ENCODE measurements around the gene SMIM23. TPM values are rescaled to one million over a fixed set of nuclear protein-coding genes. Genes with fewer than 3 reads are reported as not detected.
"Not testable (repeated sequence)": the region's sequence is repeated elsewhere in the genome, so short reads cannot be mapped to it uniquely, and the experiment has no call there.

The SMIM23 gene
- total RNA-seq, 1 donor from 2014 or later, result not detected

GRCh38 chr5:171766875-171767274, 18.7 kb upstream of the SMIM23 start:
- intact Hi-C loops (cut with DNase I), result no loop called here
- no peak for DNase-seq (ENCODE audit: low spot score)

- no peak for DNase-seq (ENCODE audit: low spot score)
- intact Hi-C loops (cut with DNase I), result no loop called here
These were observed 15.5 kb upstream of the SMIM23 start for GRCh38 chr5:171770153-171770552.

DNA sequence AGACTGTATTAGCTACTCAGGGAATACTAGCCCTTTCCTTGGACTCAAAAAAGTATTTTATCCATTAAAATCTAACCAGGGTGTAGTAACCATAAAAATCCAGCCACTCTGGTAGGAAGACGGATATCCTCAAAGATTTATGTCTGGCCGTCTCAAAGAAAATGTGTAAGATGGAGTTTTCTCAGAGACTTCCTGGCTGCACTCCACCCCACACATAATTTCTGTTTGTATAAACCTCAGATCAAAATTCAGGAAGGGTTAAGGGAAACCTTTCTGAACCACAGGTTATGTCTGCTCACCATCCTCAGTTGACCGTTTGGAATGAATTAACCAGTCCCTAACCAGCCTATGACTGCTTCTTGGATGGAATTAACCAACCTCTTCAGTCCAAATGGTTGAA, 13.8 kb upstream of the SMIM23 start:
- DNase-seq (ENCODE audit: low spot score), result no peak
- intact Hi-C loops (cut with DNase I), result no loop called here

- intact Hi-C loops (cut with DNase I), result no loop called here
- no peak for DNase-seq (ENCODE audit: low spot score)
These were observed 12.5 kb upstream of the SMIM23 start for GRCh38 chr5:171773106-171773505.

GRCh38 chr5:171774418-171774817, 11.2 kb upstream of the SMIM23 start:
- no peak for DNase-seq (ENCODE audit: low spot score)
- intact Hi-C loops (cut with DNase I), result no loop called here

DNA sequence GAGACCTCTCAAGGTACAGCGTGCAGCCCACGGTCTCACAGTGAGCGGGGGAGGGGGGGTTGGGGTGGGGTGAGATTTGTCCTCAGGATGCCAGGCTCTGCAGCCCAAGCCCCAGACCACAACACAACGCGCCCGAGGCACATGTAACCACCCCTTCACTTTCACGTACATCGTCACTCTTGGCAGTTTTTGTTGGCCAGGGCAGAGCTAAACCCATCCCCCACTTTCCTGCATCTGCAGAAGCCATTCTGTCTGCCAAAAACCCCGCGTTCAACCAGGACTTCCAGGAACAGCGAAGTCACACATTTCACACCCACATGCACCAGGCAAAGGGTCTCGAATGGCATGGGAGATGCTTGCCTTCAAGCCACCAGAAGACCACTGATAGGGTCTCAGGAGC, 9.4 kb upstream of the SMIM23 start:
- intact Hi-C loops (cut with DNase I), result no loop called here
- DNase-seq (ENCODE audit: low spot score), result no peak

DNA sequence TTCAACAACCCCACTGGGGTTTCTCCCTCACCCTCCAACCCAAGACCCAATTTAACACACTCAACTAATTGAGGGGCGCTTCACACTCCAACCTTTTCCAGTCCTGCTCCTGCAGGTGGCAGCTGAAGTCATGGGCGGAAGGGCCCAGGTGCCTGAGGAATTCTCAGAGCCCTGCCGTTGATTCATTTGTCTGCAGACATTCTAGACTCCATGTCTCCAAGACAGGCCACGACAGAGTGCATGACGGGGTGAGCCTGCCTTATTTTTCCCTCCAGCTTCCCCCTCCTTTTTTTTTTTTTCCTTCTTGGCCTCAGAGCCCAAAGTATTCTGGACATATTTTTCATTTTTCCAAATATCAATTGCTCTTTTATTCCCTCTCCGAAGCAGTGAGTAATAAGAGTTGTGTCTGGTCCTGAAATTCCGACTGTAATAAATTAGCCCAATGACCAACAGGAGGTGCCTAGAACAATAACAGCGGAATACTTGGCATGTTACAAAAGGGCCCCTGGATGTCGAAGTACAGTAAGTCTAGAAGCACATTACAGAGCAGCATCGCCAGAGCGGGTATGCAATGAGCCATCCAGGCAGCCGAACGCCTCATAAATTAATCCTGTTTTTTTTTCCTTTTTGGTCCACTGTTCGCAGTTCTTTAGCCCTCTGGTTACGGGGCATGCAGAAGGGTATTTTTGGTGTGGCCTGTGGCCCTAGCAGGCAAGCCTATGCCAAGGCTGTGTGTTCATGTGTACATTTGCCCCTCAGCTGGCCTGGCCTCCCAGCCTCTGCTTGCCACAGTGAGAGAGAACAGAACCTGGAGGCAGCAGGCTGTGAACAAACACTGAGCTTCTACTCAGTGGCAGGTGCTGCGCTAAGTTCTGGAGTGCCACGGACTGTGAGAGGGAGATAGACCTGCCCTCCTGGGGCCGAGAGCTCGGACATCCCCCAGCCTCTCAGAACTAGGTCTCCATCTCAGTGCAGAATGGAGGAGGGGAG, 8.6 kb upstream of the SMIM23 start:
- intact Hi-C loops (cut with DNase I), result no loop called here
- no peak for DNase-seq (ENCODE audit: low spot score)

GRCh38 chr5:171781744-171782143, 3.9 kb upstream of the SMIM23 start:
- intact Hi-C loops (cut with DNase I); DNase-seq (ENCODE audit: low spot score): not testable (repeated sequence)

DNA sequence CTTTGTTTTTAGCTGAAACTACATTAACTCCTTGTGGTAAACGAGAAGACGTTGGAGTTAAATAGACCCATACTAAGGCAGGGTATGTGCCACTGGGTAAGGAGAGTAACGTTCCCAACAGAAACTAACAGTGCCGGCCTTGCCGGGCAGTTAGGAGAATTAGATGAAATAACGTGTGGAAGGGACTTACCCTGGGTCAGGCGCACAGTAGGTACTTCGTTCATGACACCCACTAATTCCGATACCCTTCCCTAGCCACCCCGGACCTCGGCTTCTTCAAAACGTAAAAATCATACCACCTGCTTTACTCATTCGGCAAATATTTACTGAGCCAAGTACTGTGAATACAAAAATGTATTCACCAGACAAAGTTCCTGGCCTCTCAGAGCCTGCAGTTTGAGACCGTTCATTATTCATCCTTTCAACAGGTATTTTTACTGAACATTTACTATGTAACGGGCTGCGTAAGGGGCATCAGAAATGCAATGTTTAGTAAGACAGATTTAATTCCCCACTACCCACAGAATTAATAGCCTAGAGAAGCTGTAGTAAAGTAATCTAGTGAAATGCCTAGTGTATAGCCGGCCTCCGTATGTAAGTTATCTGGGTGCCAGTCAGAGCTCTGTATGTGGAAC, 3.2 kb upstream of the SMIM23 start:
- intact Hi-C loops (cut with DNase I), result no loop called here
- no peak for DNase-seq (ENCODE audit: low spot score)

GRCh38 chr5:171783051-171783450, 2.6 kb upstream of the SMIM23 start:
- no peak for DNase-seq (ENCODE audit: low spot score)
- intact Hi-C loops (cut with DNase I), result no loop called here

- no peak for DNase-seq (ENCODE audit: low spot score)
- intact Hi-C loops (cut with DNase I), result no loop called here
These were observed 3.7 kb downstream of the SMIM23 start for GRCh38 chr5:171789353-171789752.

GRCh38 chr5:171790408-171790807, 4.8 kb downstream of the SMIM23 start:
- intact Hi-C loops (cut with DNase I), result no loop called here
- DNase-seq (ENCODE audit: low spot score), result no peak

GRCh38 chr5:171794470-171794960, 8.9 kb downstream of the SMIM23 start:
- DNase-seq (ENCODE audit: low spot score), result no peak
- intact Hi-C loops (cut with DNase I), result no loop called here

DNA sequence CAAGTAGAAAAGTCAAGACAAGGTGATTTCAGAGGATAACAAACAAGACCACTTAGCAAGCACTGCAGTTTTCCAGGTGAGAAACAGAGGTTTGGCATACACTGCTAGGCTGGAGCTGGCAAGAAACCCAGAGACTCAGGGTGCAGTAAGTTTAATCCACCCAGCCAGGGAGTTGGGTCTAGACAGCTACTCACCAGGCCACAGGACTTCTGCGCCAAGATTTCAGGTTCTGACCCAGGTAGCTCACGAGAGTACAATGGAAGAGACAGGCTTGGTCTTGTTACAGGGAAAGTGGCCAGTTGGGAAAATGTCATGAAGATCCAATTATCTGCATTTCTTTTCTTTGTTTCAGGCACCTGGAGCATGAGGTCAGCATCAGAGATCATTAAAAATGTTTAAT, 9.8 kb downstream of the SMIM23 start:
- DNase-seq (ENCODE audit: low spot score), result no peak
- intact Hi-C loops (cut with DNase I), result no loop called here

DNA sequence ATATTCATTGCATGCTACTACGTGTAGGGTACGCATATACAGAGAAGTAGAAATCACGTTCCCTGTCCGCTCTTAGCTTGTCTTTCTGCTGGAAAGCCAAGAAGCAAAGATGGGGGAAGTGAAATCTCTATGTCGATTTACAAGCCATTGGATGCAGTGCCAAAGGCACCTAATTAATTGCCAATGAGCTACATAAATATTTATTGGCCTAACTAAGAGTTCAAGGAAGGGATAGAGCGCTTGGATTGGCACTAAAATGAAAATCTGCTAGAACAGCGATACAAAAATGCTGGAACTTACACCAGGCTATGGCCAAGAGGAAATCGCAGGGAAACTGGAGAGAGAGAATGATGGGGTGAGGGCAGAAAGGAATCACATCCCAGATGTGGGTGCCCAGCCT, 10.8 kb downstream of the SMIM23 start:
- intact Hi-C loops (cut with DNase I), result no loop called here

GRCh38 chr5:171797543-171797942, 11.9 kb downstream of the SMIM23 start:
- no peak for DNase-seq (ENCODE audit: low spot score)

More for the DNA sequence above, 10.8 kb downstream of the SMIM23 start:
- no peak for DNase-seq (ENCODE audit: low spot score)

DNA sequence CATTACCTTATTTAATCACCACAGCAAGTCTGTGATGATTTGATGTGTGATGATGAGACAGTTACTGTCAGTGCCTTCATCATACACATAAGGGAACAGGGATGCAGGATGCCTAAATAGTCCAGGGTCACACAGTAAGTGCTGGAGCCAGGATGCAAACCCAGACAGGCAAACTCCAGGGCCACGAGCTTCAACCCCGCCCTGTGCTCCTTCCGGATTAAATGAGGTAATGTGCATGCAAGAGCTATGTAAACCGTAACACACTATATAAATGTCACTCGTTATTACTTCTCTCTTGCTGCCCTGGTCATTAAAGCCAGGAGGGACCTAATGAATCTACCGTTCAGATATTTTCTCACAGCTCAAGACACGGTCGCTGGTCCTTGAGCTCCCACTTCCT, 12.8 kb downstream of the SMIM23 start:
- intact Hi-C loops (cut with DNase I), result no loop called here
- no peak for DNase-seq (ENCODE audit: low spot score)

More at GRCh38 chr5:171797543-171797942, 11.9 kb downstream of the SMIM23 start:
- intact Hi-C loops (cut with DNase I), result no loop called here

DNA sequence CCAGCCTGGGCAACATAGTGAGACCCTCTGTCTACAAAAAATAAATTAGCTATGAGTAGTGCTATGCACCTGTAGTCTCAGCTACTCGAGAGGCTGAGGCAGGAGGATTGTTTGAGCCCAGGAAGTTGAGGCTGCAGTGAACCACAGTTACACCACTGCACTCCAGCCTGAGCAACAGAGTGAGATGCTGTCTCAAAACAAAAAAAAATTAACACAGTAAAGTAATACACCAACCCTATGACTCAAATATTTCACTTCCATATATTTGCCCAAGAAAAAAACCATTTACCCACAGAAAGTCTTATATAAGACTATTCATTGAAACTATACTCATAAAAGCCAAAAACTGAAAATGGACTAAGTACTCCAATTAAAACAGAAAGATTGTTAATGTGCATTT, 16.2 kb downstream of the SMIM23 start:
- intact Hi-C loops (cut with DNase I), result no loop called here
- no peak for DNase-seq (ENCODE audit: low spot score)

DNA sequence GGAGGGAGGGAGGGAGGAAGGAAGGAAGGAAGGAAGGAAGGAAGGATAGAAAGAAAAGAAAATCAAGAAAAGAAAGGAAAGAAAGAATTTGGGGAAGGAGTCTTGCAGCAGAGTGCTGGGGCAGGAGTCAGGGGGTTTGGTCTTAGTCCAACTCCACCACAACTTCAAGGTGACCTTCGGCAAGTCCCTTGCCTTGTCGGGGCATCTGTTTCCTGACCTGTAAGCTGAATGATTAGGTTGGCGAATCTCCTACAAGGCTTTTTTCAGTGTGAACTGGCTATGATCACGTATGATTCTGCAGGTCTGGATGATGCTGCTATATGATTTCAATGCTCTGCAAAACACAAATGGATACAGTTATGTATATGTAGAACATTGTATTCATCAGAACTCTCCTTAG, 20.1 kb downstream of the SMIM23 start:
- DNase-seq (ENCODE audit: low spot score), result no peak
- intact Hi-C loops (cut with DNase I), result no loop called here

DNA sequence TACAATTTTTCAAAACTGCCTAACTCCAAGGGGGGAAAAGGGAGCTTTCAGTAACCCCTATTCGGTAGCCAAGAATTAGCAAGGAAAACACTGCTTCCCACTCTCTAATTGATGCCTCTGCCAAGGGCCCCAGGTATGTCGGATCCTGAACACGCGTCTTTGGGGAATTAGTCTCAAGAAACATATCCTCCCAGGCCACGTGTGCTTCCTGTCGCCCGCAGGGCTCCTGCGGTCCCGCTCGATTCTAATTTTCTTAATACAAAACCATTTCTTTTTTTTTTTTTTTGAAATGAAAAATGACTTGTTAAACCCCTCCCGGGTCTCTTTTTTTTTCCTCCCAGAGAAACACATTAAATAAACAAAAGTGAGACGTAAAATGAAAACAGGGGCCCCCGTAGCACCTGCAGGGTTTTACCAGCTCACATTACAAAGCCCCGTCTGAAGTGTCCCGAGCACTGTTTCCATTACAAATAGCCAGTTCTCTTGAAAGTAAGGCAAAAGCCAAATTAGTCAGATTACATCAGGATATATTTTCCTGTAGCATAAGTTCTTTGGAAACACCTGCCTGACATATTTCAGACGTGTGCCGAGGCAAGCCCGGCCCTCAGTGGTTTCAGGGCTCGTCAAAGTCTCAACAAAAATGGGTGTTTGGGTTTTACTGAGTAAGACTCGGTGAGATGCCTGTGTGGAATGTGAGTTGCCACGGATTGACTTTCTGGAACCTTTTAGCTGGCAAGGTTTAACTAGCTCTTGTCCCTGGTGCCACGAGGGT, 21.5 kb downstream of the SMIM23 start:
- intact Hi-C loops (cut with DNase I), result no loop called here
- DNase-seq (ENCODE audit: low spot score), result no peak
